Neuronal stem cell (in vitro differentiated cells): ENCODE measurements around the gene CYTH2.
A peak's percentile ranks its signal among the peaks of the same experiment; 100 is the strongest.

Experiments
- DNase-seq: peaks from one replicate; pipeline ENCODE4 v3.0.0-alpha.2; 2013; ENCODE audit warnings: low spot score
- H2AFZ ChIP-seq: one replicate; pipeline ENCODE4 v1.6.1; 2013; ENCODE audit warnings: mild to moderate bottlenecking, low read length, inconsistent platforms
- H2AK5ac ChIP-seq: 2 replicates; pipeline ENCODE4 v1.6.1; 2013; ENCODE audit warnings: low read depth, mild to moderate bottlenecking, inconsistent platforms, low read length, moderate library complexity, mixed read lengths
- H2BK120ac ChIP-seq: 2 replicates; pipeline ENCODE4 v1.6.1; 2013; ENCODE audit warnings: low read depth, mild to moderate bottlenecking, inconsistent platforms, low read length, moderate library complexity, mixed read lengths
- H2BK12ac ChIP-seq: one replicate; pipeline ENCODE4 v1.6.1; 2013; ENCODE audit warnings: low read length, inconsistent platforms
- H2BK15ac ChIP-seq: 2 replicates; pipeline ENCODE4 v1.6.1; 2013; ENCODE audit warnings: mild to moderate bottlenecking, low read length, inconsistent platforms, mixed read lengths
- H2BK5ac ChIP-seq: one replicate; pipeline ENCODE4 v1.6.1; 2013; ENCODE audit warnings: inconsistent platforms, mild to moderate bottlenecking, low read length, moderate library complexity
- H3K14ac ChIP-seq: one replicate; pipeline ENCODE4 v1.6.1; 2013; ENCODE audit warnings: low read length, inconsistent platforms
- H3K18ac ChIP-seq: 2 replicates; pipeline ENCODE4 v1.6.1; 2013; ENCODE audit warnings: low read length, inconsistent platforms
- H3K23ac ChIP-seq: 2 replicates; pipeline ENCODE4 v1.6.1; 2013; ENCODE audit warnings: low read depth, mild to moderate bottlenecking, mixed read lengths, low read length, inconsistent platforms; ENCODE audit not compliant: poor library complexity
- H3K27ac ChIP-seq: replicated peaks from 3 replicates; pipeline ENCODE4 v1.5.1; 2013; ENCODE audit warnings: low read length, inconsistent platforms
- H3K27me3 ChIP-seq, 3 experiments: 2 replicates each; pipeline ENCODE4 v1.6.1; 2013; ENCODE audit warnings: low read length in 3 of 3, mild to moderate bottlenecking in 2 of 3, inconsistent platforms in 1 of 3, low read depth in 1 of 3, mixed read lengths in 1 of 3, moderate library complexity in 1 of 3; ENCODE audit not compliant: control insufficient read depth in 3 of 3, insufficient read depth in 3 of 3
- H3K36me3 ChIP-seq, 2 donors: replicated peaks in 1 of 2; 2 replicates each; pipeline ENCODE4 v1.6.1; 2013; ENCODE audit warnings: low read length in 2 of 2; ENCODE audit not compliant: control insufficient read depth in 2 of 2, insufficient read depth in 2 of 2
- H3K4ac ChIP-seq: 2 replicates; pipeline ENCODE4 v1.6.1; 2013; ENCODE audit warnings: inconsistent platforms, mild to moderate bottlenecking, low read length, moderate library complexity
- H3K4me1 ChIP-seq, 2 donors: 1 replicate in 1 of 2; 2 replicates in 1 of 2; pipeline ENCODE4 v1.6.1; 2013; ENCODE audit warnings: low read length in 2 of 2, low read depth in 1 of 2; ENCODE audit not compliant: control insufficient read depth in 2 of 2, insufficient read depth in 1 of 2
- H3K4me2 ChIP-seq: one replicate; pipeline ENCODE4 v1.6.1; 2013; ENCODE audit warnings: mild to moderate bottlenecking, low read length, inconsistent platforms; ENCODE audit not compliant: insufficient read depth, poor library complexity, severe bottlenecking
- H3K4me3 ChIP-seq, 2 donors: 2 replicates each; pipeline ENCODE4 v1.5.1; 2013; ENCODE audit warnings: low read length in 2 of 2, mild to moderate bottlenecking in 2 of 2, inconsistent platforms in 1 of 2, moderate library complexity in 1 of 2
- H3K79me1 ChIP-seq: one replicate; pipeline ENCODE4 v1.6.1; 2013; ENCODE audit warnings: low read depth, mild to moderate bottlenecking, inconsistent platforms, low read length, moderate library complexity
- H3K9ac ChIP-seq: one replicate; pipeline ENCODE4 v1.6.1; 2013; ENCODE audit warnings: mild to moderate bottlenecking, low read depth, low read length, inconsistent platforms; ENCODE audit not compliant: poor library complexity
- H3K9me3 ChIP-seq, 2 donors: replicated peaks in 1 of 2; 2 replicates each; pipeline versions ENCODE3 to v1.6.1; 2013; ENCODE audit warnings: low read length in 2 of 2, mild to moderate bottlenecking in 2 of 2, inconsistent platforms in 1 of 2, low read depth in 1 of 2, mixed read lengths in 1 of 2, moderate library complexity in 1 of 2; ENCODE audit not compliant: control insufficient read depth in 2 of 2, insufficient read depth in 1 of 2
- H4K8ac ChIP-seq: one replicate; pipeline ENCODE4 v1.6.1; 2013; ENCODE audit warnings: low read depth, mild to moderate bottlenecking, inconsistent platforms, low read length, moderate library complexity
- H4K91ac ChIP-seq: one replicate; pipeline ENCODE4 v1.6.1; 2013; ENCODE audit warnings: low read length, low read depth, mild to moderate bottlenecking, inconsistent platforms; ENCODE audit not compliant: poor library complexity
- WGBS, 2 donors: extraction: QIAGEN DNeasy Blood & Tissue Kit; methylation state at CpG; one replicate each; pipeline ENCODE4 v1.1.7; 2013; ENCODE audit warnings: missing lambda C conversion rate in 2 of 2, mixed read lengths in 1 of 2; ENCODE audit not compliant: insufficient read length in 2 of 2, insufficient replicate concordance in 1 of 2; ENCODE audit errors: extremely low coverage in 2 of 2; 5-methylcytosine and 5-hydroxymethylcytosine counted together

The CYTH2 gene

DNA sequence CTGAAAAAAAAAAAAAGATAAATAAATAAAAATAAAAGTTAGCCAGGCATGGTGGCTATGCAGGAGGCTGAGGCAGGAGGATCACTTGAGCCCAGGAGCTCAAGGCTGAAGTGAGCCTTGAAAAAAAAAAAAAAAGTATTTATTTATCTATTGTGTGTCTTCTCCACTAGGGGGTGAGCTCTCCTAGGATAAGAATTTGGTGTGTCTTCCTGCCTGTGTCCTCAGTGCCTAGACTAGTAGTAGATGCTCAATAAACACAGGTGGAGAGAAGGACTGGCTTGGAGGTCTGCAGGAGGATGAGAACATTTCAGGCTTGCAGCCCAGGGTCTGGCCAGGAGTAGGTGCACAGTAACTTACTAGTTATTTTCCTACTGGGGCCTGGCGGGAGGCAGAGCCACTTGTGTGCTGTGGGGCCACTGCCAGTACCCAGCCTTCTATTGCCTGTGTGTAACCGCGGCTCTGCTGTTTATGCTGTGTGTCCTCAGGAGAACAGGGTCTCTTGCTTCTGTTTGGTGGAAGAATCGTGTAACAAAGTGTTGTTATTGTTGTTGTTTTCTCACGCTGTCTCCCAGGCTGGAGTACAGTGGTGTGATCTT is 37.1 kb downstream of the CYTH2 start:
- Histone ChIP-seq H2BK120ac (no peak overlapping the region), H3K4me2 (no peak overlapping the region), H4K91ac (no peak overlapping the region), H2BK15ac (no peak overlapping the region), H3K4me1 (peaks cover 0 to 11% of the 10 kb centered on the region in 2 donors), H3K4ac (no peak overlapping the region), H2AFZ (no peak overlapping the region), H3K9me3 (peaks cover 0 to 1% of the 10 kb centered on the region in 2 donors), H3K27me3 (peaks cover 0 to 21% (median 2%) of the 10 kb centered on the region in 3 experiments), H4K8ac (no peak overlapping the region), H3K23ac (no peak overlapping the region), H3K18ac (no peak overlapping the region), H3K36me3 (no peaks in the 10 kb centered on the region), H2BK12ac (no peak overlapping the region), H3K14ac (no peak overlapping the region), H3K79me1 (peaks cover 1% of the 10 kb centered on the region), H3K27ac (no peak overlapping the region), H2AK5ac (no peak overlapping the region), H3K9ac (no peak overlapping the region), H3K4me3 (no peak overlapping the region), H2BK5ac (no peak overlapping the region)
- no peak for DNase-seq
- WGBS, 2 donors, result no CpG with 5 or more reads among the region's 5 CpGs

- Histone ChIP-seq H2BK120ac (no peak overlapping the region), H3K27ac (no peak overlapping the region), H3K27me3 (peaks cover 0 to 21% (median 12%) of the 10 kb centered on the region in 3 experiments), H3K14ac (no peak overlapping the region), H3K4me2 (no peak overlapping the region), H3K9ac (peak overlapping the region; percentile 50), H3K4me1 (peaks cover 4 to 10% of the 10 kb centered on the region in 2 donors), H3K4ac (no peak overlapping the region), H2BK12ac (no peak overlapping the region), H3K23ac (no peak overlapping the region), H2BK5ac (no peak overlapping the region), H2AK5ac (peak overlapping the region; percentile 87), H3K36me3 (no peaks in the 10 kb centered on the region), H3K79me1 (peaks cover 1% of the 10 kb centered on the region), H3K18ac (no peak overlapping the region), H4K8ac (no peak overlapping the region), H2BK15ac (peak overlapping the region; percentile 62), H4K91ac (no peak overlapping the region), H2AFZ (no peak overlapping the region), H3K4me3 (no peak overlapping the region), H3K9me3 (no peaks in the 10 kb centered on the region)
- DNase-seq, result no peak
- no CpG with 5 or more reads among the region's 7 CpGs for WGBS, 2 donors
These were observed 38.8 kb downstream of the CYTH2 start for GRCh38 chr19:48507911-48508439.

DNA sequence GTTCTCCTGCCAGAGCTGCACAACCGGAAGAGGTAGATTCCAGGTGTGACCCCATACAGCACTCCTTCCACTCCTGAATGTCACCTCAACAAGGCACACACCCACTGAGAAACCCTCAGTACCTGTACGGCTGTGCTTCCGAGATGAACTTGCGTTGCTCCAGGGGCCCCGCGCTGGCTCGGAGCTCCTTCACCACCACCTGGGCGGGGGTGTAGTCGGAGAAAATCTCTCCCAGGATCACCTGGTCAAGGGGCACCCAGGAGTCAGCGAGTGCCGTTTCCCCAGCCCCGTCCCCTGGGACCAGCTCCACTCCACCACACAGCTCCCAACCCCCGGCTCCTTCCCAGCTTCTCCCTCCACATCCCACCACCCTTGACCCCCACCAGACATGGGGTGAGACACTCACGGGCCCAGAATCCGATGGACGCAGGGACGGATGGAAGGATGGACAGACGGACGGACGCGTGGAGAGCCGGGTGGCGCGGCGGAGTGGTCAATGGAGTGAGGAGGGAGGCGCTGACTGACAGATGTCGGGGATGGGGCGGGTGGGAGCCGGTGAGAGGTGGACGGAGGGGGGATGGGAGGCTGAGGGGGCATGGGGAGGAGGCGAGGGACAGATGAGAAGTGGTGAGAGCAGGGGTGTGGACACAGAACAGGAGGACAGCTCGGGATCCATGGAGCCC is 39.7 kb downstream of the CYTH2 start:
- peaks cover 0 to 21% (median 15%) of the 10 kb centered on the region in 3 experiments for H3K27me3 ChIP-seq
- WGBS, 2 donors, result no CpG with 5 or more reads among the region's 32 CpGs
- H2AFZ ChIP-seq, result no peak overlapping the region
- H3K9ac ChIP-seq, result no peak overlapping the region
- H4K8ac ChIP-seq, result peak overlapping the region; percentile 72
- H2AK5ac ChIP-seq, result peak overlapping the region; percentile 87
- no peaks in the 10 kb centered on the region for H3K9me3 ChIP-seq
- no peak overlapping the region for H4K91ac ChIP-seq
- H3K79me1 ChIP-seq, result peaks cover 1% of the 10 kb centered on the region
- H2BK15ac ChIP-seq, result peak overlapping the region; percentile 62
- no peak overlapping the region for H3K14ac ChIP-seq
- H3K4me3 ChIP-seq, result no peak overlapping the region
- H2BK12ac ChIP-seq, result peak overlapping the region; percentile 1
- H3K23ac ChIP-seq, result peak overlapping the region; percentile 16
- no peak overlapping the region for H2BK120ac ChIP-seq
- no peak overlapping the region for H3K4ac ChIP-seq
- H3K4me2 ChIP-seq, result no peak overlapping the region
- no peak overlapping the region for H3K27ac ChIP-seq
- peaks cover 4 to 10% of the 10 kb centered on the region in 2 donors for H3K4me1 ChIP-seq
- H2BK5ac ChIP-seq, result peak overlapping the region; percentile 22
- DNase-seq, result no peak
- no peak overlapping the region for H3K18ac ChIP-seq
- H3K36me3 ChIP-seq, result no peaks in the 10 kb centered on the region

DNA sequence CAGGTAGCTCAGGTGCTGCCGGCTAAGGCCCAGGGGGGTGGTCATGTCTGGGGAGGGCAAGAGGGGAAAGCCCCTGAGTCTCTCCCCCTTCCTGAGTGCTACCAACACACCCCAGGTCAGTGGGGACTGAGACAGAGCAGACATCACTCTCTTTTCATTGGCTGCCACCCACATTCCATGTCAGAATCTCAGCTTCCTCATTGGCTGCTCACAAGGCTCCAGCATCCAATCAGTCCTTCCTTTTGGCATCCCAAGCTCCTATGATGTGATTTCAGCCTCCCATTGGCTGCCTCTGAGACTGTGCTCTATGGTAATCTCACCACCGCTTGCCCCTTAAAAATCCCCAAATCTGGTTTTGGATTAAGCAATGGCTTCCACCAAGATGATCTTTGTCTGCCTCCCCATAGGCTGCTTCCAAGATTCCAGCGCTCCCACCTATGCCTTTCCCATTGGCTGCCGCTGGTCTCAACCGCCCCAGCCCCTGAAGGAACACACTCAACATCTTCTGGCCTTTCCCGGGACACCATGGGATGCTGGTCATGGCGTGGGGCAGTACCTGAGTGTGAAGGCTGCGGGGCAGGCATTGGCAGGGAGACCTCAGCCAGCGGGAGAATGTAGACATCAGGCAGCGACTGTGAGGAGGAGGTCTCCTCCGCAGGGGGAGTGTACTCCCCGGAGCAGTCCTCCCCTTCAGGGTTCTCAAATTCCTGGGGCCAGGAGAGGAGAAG is 40.5 kb downstream of the CYTH2 start:
- Histone ChIP-seq H4K8ac (no peak overlapping the region), H3K4ac (no peak overlapping the region), H3K23ac (no peak overlapping the region), H3K4me2 (no peak overlapping the region), H3K4me1 (peaks cover 4 to 10% of the 10 kb centered on the region in 2 donors), H2BK15ac (peak overlapping the region; percentile 53), H4K91ac (no peak overlapping the region), H3K27me3 (peaks cover 0 to 18% (median 15%) of the 10 kb centered on the region in 3 experiments), H2BK5ac (peak overlapping the region; percentile 85), H2BK12ac (no peak overlapping the region), H2AK5ac (peak overlapping the region; percentile 87), H3K79me1 (peaks cover 1% of the 10 kb centered on the region), H3K14ac (no peak overlapping the region), H3K4me3 (no peak overlapping the region), H3K9me3 (no peaks in the 10 kb centered on the region), H2AFZ (peak overlapping the region; percentile 9), H3K18ac (no peak overlapping the region), H3K36me3 (no peaks in the 10 kb centered on the region), H3K9ac (no peak overlapping the region), H3K27ac (no peak overlapping the region), H2BK120ac (no peak overlapping the region)
- no CpG with 5 or more reads among the region's 12 CpGs for WGBS, 2 donors
- no peak for DNase-seq
